GM18526 (cell line): ENCODE measurements around the gene CAPN10.

Source experiments
- POLR2A ChIP-seq: IDR thresholded peaks from 3 replicates; pipeline ENCODE4 v1.6.1; 2011; ENCODE audit not compliant: insufficient read length; ENCODE audit errors: extremely low read depth

Gene CAPN10

GRCh38 chr2:240602266-240603050 is 15.9 kb downstream of the CAPN10 start:
- TF ChIP-seq POLR2A, result no peak

DNA sequence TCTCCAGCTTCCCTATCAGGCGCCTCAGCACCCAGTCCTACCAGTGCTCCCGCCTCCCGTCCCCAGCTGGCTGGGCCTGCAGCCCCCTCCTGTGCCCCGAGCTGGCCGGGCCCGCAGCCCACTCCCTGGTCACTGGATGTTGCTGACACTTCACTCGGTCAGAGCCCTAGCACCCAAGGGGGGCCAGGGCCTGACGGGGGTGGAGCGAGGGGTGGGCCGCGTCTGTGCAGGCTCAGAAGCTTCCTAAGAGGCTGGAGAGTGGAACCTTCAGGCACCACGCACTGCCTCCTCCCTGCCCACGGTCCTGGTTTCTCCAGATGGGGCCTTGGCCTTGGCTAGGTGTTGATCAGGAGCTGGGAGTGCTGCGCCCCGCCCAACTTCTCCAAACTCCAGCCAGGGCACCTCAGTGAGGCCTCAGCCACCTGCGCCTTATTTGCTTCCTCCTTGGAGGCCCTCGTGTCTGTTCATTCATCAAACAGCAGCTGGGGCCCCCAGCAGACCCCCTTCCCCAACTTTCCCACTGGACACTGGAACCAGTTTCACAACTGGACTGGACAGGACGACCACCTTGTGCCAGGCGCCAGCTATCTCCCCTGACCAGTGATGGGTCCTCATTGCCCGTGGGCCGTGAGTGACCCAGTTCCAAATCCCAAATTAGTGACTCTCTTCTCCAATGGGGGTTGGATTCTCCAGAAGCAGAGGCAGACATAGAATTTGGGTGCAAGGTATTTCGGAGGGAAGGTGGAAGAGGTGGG is 16.7 kb downstream of the CAPN10 start:
- no peak for TF ChIP-seq POLR2A

- no peak for TF ChIP-seq POLR2A
Measured at GRCh38 chr2:240603846-240604245, 17.3 kb downstream of the CAPN10 start.

DNA sequence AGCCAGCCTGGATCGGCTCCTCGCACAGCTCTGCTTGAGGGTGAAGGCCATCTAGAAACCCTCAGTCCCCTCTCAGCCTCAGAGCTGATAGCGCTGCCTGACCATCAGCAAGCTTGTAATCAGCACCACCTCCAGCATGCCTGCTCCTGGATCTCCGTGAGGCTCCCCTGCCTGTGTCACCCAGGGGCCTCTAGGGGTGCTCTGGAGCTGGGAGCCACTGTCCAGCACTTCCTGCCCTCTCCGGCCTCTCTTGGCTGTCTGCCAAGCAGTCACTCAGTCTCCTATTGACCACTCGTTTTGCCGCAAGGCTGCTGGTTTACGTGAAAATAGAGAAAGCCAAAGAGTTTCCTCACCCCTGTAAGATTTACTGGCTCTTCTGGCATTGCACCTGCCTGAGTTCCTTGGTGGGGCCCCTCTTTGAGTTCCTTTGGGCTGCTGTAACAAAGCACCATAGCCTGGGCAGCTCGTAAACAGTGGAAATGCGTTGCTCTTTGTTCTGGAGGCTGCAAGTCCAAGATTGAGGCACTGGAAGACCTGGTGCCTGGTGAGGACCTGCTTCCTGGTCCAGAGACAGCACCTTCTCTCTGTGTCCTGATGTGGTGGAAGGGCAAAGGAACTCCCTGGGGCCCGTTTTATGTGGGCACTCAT is 17.9 kb downstream of the CAPN10 start:
- TF ChIP-seq POLR2A, result no peak

DNA sequence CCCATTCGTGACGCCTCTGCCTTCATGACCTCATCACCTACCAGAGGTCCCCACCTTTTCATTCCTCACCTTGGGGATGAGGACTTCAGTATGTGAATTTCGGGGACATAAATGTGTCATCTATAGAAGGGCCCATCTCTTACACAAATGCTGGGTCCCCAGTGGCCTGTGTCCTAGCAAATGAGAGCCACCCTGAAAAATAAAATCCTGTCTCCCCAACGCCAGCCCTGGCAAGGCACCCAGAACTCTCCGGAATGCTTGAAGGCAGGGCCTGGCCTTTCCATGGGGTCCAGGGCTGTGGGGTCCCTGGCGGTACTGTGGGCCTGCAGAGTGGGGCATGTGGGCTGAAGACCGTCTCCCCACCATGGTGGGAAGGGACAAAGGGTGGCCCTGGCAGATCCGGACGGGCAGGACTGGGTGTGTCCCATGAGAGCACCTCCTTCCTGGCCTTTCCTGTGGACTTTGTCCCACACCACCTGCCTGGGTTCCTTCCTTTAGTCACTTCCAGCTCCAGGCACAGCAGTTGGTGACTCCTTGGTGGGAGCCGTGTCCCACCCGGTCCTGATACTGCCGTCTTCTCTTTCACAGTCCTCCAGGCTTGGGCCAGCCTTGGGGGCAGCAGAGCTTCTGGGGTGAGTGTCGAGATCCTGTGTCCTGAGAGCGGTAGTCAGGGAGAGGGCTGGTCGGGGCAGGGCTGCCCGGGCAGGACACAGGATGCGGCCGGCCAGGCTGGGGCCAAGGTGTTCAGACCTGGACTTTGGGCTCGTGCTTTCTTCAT is 18.6 kb downstream of the CAPN10 start:
- no peak for TF ChIP-seq POLR2A

- no peak for TF ChIP-seq POLR2A
Measured at GRCh38 chr2:240605867-240606743, 19.6 kb downstream of the CAPN10 start.

DNA sequence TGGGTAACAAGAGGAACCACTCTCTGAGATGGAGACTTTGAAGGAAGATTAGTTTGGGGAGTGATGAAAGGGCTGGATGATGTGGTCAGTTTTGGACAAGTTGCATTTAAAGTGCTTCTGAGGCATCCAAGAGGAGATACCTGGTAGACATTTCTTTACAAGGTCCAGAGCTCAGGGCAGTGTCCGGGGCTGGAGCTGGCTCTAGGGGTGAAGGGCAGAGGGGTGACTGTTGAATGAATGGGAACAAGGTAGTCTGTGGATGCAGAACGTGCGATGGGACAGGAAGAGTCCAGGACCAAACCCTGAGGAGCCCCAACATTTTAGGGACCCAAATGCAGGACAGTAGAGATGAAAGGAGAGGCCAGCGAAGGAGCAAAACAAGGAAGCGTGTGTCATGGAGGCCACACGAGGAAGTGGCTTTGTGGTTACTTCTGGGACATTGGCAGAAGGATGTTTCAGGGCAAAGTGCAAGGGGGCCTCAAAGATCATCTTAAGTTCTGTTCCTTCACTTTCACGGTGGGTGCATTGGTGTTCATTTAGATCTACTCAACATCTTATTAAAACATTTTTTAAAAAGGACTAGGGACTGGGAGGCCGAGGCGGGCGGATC is 25.2 kb downstream of the CAPN10 start:
- no peak for TF ChIP-seq POLR2A

DNA sequence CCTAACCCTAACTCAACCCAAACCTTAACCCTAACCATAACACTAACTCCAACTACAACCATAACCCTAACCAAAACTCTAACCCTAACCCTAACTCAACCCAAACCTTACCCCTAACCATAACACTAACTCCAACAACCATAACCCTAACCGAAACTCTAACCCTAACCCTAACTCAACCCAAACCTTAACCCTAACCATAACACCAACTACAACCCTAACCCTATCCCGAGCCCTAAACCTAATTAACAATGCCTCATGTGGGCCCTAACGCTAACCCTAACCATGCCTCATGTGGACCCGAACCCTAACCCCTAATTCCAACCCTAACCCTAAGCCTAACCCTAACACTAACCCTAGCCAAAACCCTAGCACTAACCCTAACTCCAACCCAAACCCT is 27.2 kb downstream of the CAPN10 start:
- TF ChIP-seq POLR2A, result no peak

- TF ChIP-seq POLR2A, result no peak
Measured at GRCh38 chr2:240614391-240614790, 27.9 kb downstream of the CAPN10 start.

DNA sequence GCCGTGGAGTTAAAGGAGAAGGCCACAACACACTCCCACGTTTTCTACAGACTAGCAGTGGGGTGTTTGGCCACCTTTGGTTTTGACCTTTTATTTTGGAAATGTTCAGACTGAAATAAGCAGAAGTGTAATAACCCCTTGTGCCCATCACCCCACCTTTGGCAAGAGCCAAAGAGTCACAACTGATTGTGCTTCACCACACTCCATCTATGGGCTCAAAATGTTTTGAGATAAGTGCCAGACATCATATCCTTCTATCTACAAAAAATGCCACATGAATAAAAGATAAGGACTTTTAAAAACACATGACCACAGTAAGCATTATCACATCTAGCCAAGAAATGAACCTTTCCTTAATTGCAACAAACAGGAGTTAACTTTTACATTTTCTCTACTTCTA is 28.9 kb downstream of the CAPN10 start:
- TF ChIP-seq POLR2A, result no peak

GRCh38 chr2:240615820-240616547 is 29.4 kb downstream of the CAPN10 start:
- TF ChIP-seq POLR2A, result no peak

DNA sequence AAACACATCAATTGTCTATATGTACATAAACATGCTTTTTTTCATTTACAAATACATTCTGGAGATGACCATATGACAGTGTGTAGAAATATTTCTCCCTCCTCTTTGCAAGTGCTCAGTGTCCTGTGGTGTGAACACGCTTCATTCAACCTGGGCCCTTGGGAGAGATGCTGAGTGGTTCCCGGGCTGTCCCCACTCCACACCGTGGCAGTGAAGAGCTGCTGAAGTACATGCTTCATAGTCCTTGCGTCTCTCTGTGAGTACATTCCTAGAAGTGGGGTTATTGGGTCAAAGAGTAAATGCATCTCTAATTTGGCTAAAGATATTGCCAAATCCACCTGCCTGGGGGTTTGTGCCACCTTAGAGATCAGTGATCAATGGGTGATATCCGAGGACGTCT is 32.2 kb downstream of the CAPN10 start:
- TF ChIP-seq POLR2A, result no peak

DNA sequence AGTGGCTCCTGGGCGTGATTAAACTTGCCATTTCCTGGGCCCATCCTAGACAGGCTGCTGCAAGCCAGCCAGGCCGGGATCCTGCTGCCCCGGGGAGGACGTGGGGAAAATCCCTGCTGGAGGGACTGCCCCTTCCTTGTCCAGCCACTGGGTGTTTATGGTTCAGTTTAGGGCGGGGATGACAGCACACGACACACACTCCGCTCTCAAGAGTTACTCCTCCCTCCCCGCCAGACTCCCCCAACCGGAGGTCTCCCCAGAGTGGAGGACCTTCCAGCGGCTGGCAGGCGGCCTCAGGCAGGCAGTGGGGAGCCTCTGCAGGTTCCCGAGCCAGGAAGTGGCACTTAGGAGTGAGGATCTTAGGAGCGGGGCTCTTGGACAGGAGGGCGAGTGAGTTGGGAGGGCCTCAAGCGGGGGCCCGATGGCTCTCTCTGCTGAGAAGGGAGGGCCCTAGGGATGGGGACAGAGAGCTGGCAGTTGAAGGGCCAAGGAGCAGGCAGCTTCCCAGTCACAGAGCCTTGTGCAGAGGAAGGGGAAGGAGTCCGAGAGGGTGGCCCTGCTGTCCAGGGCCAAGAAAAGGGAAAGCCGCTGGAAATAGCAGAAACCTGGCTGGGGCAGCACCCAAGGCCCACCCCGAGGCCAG is 33.1 kb downstream of the CAPN10 start:
- no peak for TF ChIP-seq POLR2A
